ENCODE results near the gene CACNA1F.
"Not testable (repeated sequence)": the region's sequence is repeated elsewhere in the genome, so short reads cannot be mapped to it uniquely, and the experiment has no call there.

Gene CACNA1F

GRCh38 chrX:49177873-49178480 is 55.2 kb downstream of the CACNA1F start:
- in situ Hi-C loops (cut with MboI; ENCODE audit: low sequenced_read_pairs) = no loop called here

GRCh38 chrX:49177338-49177833 is 55.8 kb downstream of the CACNA1F start:
- in situ Hi-C loops (cut with MboI; ENCODE audit: low sequenced_read_pairs) = no loop called here

GRCh38 chrX:49176421-49177326 is 56.5 kb downstream of the CACNA1F start:
- in situ Hi-C loops (cut with MboI; ENCODE audit: low sequenced_read_pairs) = no loop called here

GRCh38 chrX:49175435-49176274 is 57.5 kb downstream of the CACNA1F start:
- in situ Hi-C loops (cut with MboI; ENCODE audit: low sequenced_read_pairs) = no loop called here

- in situ Hi-C loops (cut with MboI; ENCODE audit: low sequenced_read_pairs) = no loop called here
Measured at GRCh38 chrX:49174723-49175122, 58.4 kb downstream of the CACNA1F start.

- in situ Hi-C loops (cut with MboI; ENCODE audit: low sequenced_read_pairs) = not testable (repeated sequence)
Measured at GRCh38 chrX:49173544-49173943, 59.6 kb downstream of the CACNA1F start.

- in situ Hi-C loops (cut with MboI; ENCODE audit: low sequenced_read_pairs) = no loop called here
Measured at GRCh38 chrX:49172280-49172780, 60.8 kb downstream of the CACNA1F start.

- in situ Hi-C loops (cut with MboI; ENCODE audit: low sequenced_read_pairs) = no loop called here
Measured at GRCh38 chrX:49171752-49172279, 61.3 kb downstream of the CACNA1F start, which contains the start of gene PLP2. Gene PLP2, plus strand, starts transcription at chrX:49171898. Its CDS starts 103 bp downstream, at chrX:49172001.

- in situ Hi-C loops (cut with MboI; ENCODE audit: low sequenced_read_pairs) = no loop called here
Measured at GRCh38 chrX:49167740-49168108, 65.4 kb downstream of the CACNA1F start.

GRCh38 chrX:49166914-49167739 is 66.0 kb downstream of the CACNA1F start:
- in situ Hi-C loops (cut with MboI; ENCODE audit: low sequenced_read_pairs) = no loop called here

- in situ Hi-C loops (cut with MboI; ENCODE audit: low sequenced_read_pairs) = no loop called here
Measured at GRCh38 chrX:49165901-49166881, 66.9 kb downstream of the CACNA1F start.

- in situ Hi-C loops (cut with MboI; ENCODE audit: low sequenced_read_pairs) = no loop called here
Measured at GRCh38 chrX:49164589-49165360, 68.4 kb downstream of the CACNA1F start.

GRCh38 chrX:49163555-49164419 is 69.4 kb downstream of the CACNA1F start:
- in situ Hi-C loops (cut with MboI; ENCODE audit: low sequenced_read_pairs) = no loop called here

- in situ Hi-C loops (cut with MboI; ENCODE audit: low sequenced_read_pairs) = no loop called here
Measured at GRCh38 chrX:49162620-49163019, 70.5 kb downstream of the CACNA1F start, which contains the start of gene MAGIX. Gene MAGIX, plus strand, starts transcription at chrX:49162758. Its CDS starts 132 bp downstream, at chrX:49162890.

GRCh38 chrX:49161632-49162031 is 71.5 kb downstream of the CACNA1F start:
- in situ Hi-C loops (cut with MboI; ENCODE audit: low sequenced_read_pairs) = no loop called here

GRCh38 chrX:49160908-49161307 is 72.2 kb downstream of the CACNA1F start:
- in situ Hi-C loops (cut with MboI; ENCODE audit: low sequenced_read_pairs) = no loop called here

GRCh38 chrX:49157194-49157593 is 75.9 kb downstream of the CACNA1F start:
- in situ Hi-C loops (cut with MboI; ENCODE audit: low sequenced_read_pairs) = no loop called here
